Esophagus squamous epithelium (tissue), 5 donors: Measurements from ENCODE around the gene EPDR1. TPM values are rescaled to one million over a fixed set of nuclear protein-coding genes. Genes with fewer than 3 reads are reported as not detected.

Source experiments
- DNase-seq: peaks from one replicate; lab custom pipeline; 2025; lab: John Stamatoyannopoulos, UW
- H3K27ac ChIP-seq, 4 donors: fragments of 200-600 bp; sonication (generic); one replicate each; pipeline ENCODE4 v1.5.1; 2016 to 2019; ENCODE audit warnings: mild to moderate bottlenecking in 1 of 4
- H3K27me3 ChIP-seq, 4 donors: fragments of 200-600 bp; sonication (generic); 1 replicate in 3 of 4; 2 replicates in 1 of 4; pipeline versions ENCODE4 v1.5.1 to v1.6.0; 2017 to 2021; ENCODE audit warnings: antibody characterized with exemption in 1 of 4
- H3K36me3 ChIP-seq, 3 donors: fragments of 200-600 bp; sonication (generic); one replicate each; pipeline ENCODE4 v1.5.1; 2016 to 2019
- H3K4me1 ChIP-seq, 3 donors: fragments of 200-600 bp; sonication (generic); one replicate each; pipeline ENCODE4 v1.5.1; 2017 to 2019
- H3K4me3 ChIP-seq, 4 donors: fragments of 200-600 bp; sonication (generic); 1 replicate in 3 of 4; 2 replicates in 1 of 4; pipeline ENCODE4 v1.5.1; 2016 to 2019; ENCODE audit warnings: mild to moderate bottlenecking in 2 of 4, moderate library complexity in 1 of 4
- H3K9me3 ChIP-seq, 3 donors: fragments of 200-600 bp; sonication (generic); one replicate each; pipeline ENCODE4 v1.5.1; 2016 to 2019
- CTCF ChIP-seq, 6 experiments: fragments of 450-650 bp in 4 of 6; fragments of 200-600 bp in 2 of 6; sonication (generic) in 2 of 6; IDR thresholded peaks; one replicate each; pipeline ENCODE4 v1.5.1; 2016 to 2019; ENCODE audit warnings: antibody characterized with exemption in 6 of 6, mild to moderate bottlenecking in 4 of 6, moderate library complexity in 4 of 6
- POLR2A ChIP-seq, 4 donors: fragments of 450-650 bp; IDR thresholded peaks; one replicate each; pipeline ENCODE4 v1.6.1; 2017; ENCODE audit warnings: antibody characterized with exemption in 4 of 4, mild to moderate bottlenecking in 4 of 4, moderate library complexity in 3 of 4
- WGBS, 2 donors: methylation state at CpG; one replicate each; pipeline ENCODE4 v1.1.5; 2018; 5-methylcytosine and 5-hydroxymethylcytosine counted together
- intact Hi-C: fragments of 100-400 bp; cut with DNase I; formaldehyde crosslinking; loops from one replicate; pipeline ENCODE4 v1.15.0; 2022
- total RNA-seq, 4 donors: library from RNA; depleted of rRNA; stranded (reverse); fragments of >200 nt; gene quantifications; one replicate each; pipeline ENCODE4 v1.1.0, GENCODE V29; 2016
- donor health status: DM: yes; HTN: yes; CAD: no.

Gene EPDR1
- total RNA-seq, 4 donors from 2014 or later: 1.4 to 4.3 (median 3.4) TPM

- no peak overlapping the region for H3K27ac ChIP-seq
- no peak for DNase-seq
- no peaks in the 10 kb centered on the region for H3K9me3 ChIP-seq
- no peak for TF ChIP-seq CTCF (IDR thresholded peaks at IDR 0.05)
- TF ChIP-seq POLR2A (IDR thresholded peaks at IDR 0.05): no peak
- no peak overlapping the region for H3K4me3 ChIP-seq
- intact Hi-C loops: no loop called here
- no peaks in the 10 kb centered on the region for H3K27me3 ChIP-seq
- 53 to 64% methylated on average over 4 of the region's 4 CpGs for WGBS, 2 donors
- no peaks in the 10 kb centered on the region for H3K36me3 ChIP-seq
- H3K4me1 ChIP-seq: no peaks in the 10 kb centered on the region
These were observed 54.3 kb downstream of the EPDR1 start for GRCh38 chr7:37974711-37975110.

DNA sequence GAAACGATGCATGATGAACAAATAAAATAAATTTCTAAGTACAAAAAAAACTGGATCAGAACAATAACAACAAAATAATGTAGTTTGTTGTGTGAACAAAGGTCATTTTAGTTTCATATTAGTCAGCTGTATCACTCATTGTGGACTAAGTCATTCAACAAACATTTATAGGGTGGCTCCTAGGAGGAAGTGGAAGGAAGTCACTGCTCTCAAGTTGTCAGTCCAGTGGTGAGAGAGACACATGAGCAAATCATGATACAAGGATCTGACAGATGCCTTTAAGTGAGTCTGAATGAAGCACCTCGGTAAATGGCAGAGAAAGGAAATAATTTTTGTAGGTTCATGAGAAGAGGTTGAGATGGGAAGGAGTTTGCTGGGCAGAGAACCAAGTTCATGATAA is 56.8 kb downstream of the EPDR1 start:
- TF ChIP-seq CTCF (IDR thresholded peaks at IDR 0.05): no peak
- no peak for TF ChIP-seq POLR2A (IDR thresholded peaks at IDR 0.05)
- H3K9me3 ChIP-seq: no peaks in the 10 kb centered on the region
- no peaks in the 10 kb centered on the region for H3K27me3 ChIP-seq
- DNase-seq: no peak
- intact Hi-C loops: no loop called here
- H3K27ac ChIP-seq: no peak overlapping the region
- 66 to 90% methylated on average over 2 of the region's 2 CpGs for WGBS, 2 donors
- no peaks in the 10 kb centered on the region for H3K36me3 ChIP-seq
- H3K4me3 ChIP-seq: no peak overlapping the region
- H3K4me1 ChIP-seq: no peaks in the 10 kb centered on the region

- H3K36me3 ChIP-seq: no peaks in the 10 kb centered on the region
- H3K4me1 ChIP-seq: no peaks in the 10 kb centered on the region
- TF ChIP-seq POLR2A (IDR thresholded peaks at IDR 0.05): no peak
- H3K27ac ChIP-seq: no peak overlapping the region
- no peak for DNase-seq
- no peaks in the 10 kb centered on the region for H3K9me3 ChIP-seq
- no peak overlapping the region for H3K4me3 ChIP-seq
- intact Hi-C loops: no loop called here
- H3K27me3 ChIP-seq: no peaks in the 10 kb centered on the region
These were observed 61.2 kb downstream of the EPDR1 start for GRCh38 chr7:37981664-37982063.

GRCh38 chr7:37982423-37982822 is 62.0 kb downstream of the EPDR1 start:
- no peak for DNase-seq
- H3K36me3 ChIP-seq: no peaks in the 10 kb centered on the region
- intact Hi-C loops: no loop called here
- H3K4me1 ChIP-seq: no peaks in the 10 kb centered on the region
- TF ChIP-seq CTCF (IDR thresholded peaks at IDR 0.05) (no peak), POLR2A (IDR thresholded peaks at IDR 0.05) (no peak)
- H3K4me3 ChIP-seq: no peak overlapping the region
- no peak overlapping the region for H3K27ac ChIP-seq
- WGBS, 2 donors: 67 to 69% methylated on average over 3 of the region's 3 CpGs
- no peaks in the 10 kb centered on the region for H3K27me3 ChIP-seq
- H3K9me3 ChIP-seq: no peaks in the 10 kb centered on the region

GRCh38 chr7:37984750-37985390 is 64.4 kb downstream of the EPDR1 start:
- TF ChIP-seq CTCF (IDR thresholded peaks at IDR 0.05): no peak
- no peak for TF ChIP-seq POLR2A (IDR thresholded peaks at IDR 0.05)
- DNase-seq: no peak
- Histone ChIP-seq H3K27ac (no peak overlapping the region), H3K36me3 (no peaks in the 10 kb centered on the region), H3K9me3 (no peaks in the 10 kb centered on the region), H3K27me3 (no peaks in the 10 kb centered on the region), H3K4me1 (no peaks in the 10 kb centered on the region), H3K4me3 (no peak overlapping the region)
- intact Hi-C loops: no loop called here
- WGBS, 2 donors: 64 to 72% methylated on average over 5 of the region's 5 CpGs

- no peak for DNase-seq
- Histone ChIP-seq H3K36me3 (no peaks in the 10 kb centered on the region), H3K9me3 (no peaks in the 10 kb centered on the region), H3K27me3 (no peaks in the 10 kb centered on the region), H3K4me1 (no peaks in the 10 kb centered on the region), H3K27ac (no peak overlapping the region), H3K4me3 (no peak overlapping the region)
- intact Hi-C loops: no loop called here
- TF ChIP-seq POLR2A (IDR thresholded peaks at IDR 0.05) (no peak), CTCF (IDR thresholded peaks at IDR 0.05) (no peak)
- 52 to 53% methylated on average over 4 of the region's 4 CpGs for WGBS, 2 donors
These were observed 66.5 kb downstream of the EPDR1 start for GRCh38 chr7:37986908-37987330.
